Measurements from ENCODE around the gene NEGR1. TPM values are rescaled to one million over a fixed set of nuclear protein-coding genes. Genes with fewer than 3 reads are reported as not detected.

Gene NEGR1
- total and polyA plus RNA-seq, 2 donors (not counting 3 experiments of a cell fraction or from before 2014, with no cell fraction given), result 6.8 to 21.8 TPM

GRCh38 chr1:71638081-71638766 lies 644.1 kb downstream of the NEGR1 start:
- CTCF ChIA-PET, result no interaction called here
- DNase-seq (ENCODE audit: low read depth, low spot score), result no peak
- no peak overlapping the region for H3K9ac ChIP-seq (replicated peaks; ENCODE audit: extremely low read depth, insufficient read depth, low read length)
- intact Hi-C loops (cut with micrococcal nuclease), result no loop called here
- no peak overlapping the region for H3K27ac ChIP-seq (ENCODE audit: insufficient read depth, low read depth, low read length)
- no peak overlapping the region for H3K4me3 ChIP-seq (replicated peaks in 1 of 3; ENCODE audit: insufficient read depth in 1 of 3, low read depth in 1 of 3, low read length in 3 of 3)
- H3K36me3 ChIP-seq (ENCODE audit: control insufficient read depth in 2 of 2, extremely low read depth in 1 of 2, insufficient read depth in 2 of 2, low read length in 2 of 2), result no peaks in the 10 kb centered on the region
- no peak overlapping the region for H3K4me2 ChIP-seq (ENCODE audit: insufficient read depth, low read length)
- no peaks in the 10 kb centered on the region for H4K20me1 ChIP-seq (replicated peaks; ENCODE audit: control insufficient read depth, extremely low read depth, insufficient read depth, low read length)
- no peaks in the 10 kb centered on the region for H3K27me3 ChIP-seq (ENCODE audit: control insufficient read depth in 2 of 2, insufficient read depth in 2 of 2, low read length in 2 of 2)
- no TSS peak for BruUV-seq (replicated peaks)
- H3K79me2 ChIP-seq (ENCODE audit: control insufficient read depth, insufficient read depth, low read length), result no peaks in the 10 kb centered on the region
- POLR2A ChIA-PET, result no interaction called here
- H3K4me1 ChIP-seq (ENCODE audit: control insufficient read depth, extremely low read depth, insufficient read depth, low read length), result no peaks in the 10 kb centered on the region
- no peak for FAIRE-seq
- TF ChIP-seq FOS (IDR thresholded peaks at IDR 0.05; ENCODE audit: borderline replicate concordance, insufficient read depth, low read length) (no peak), GATA2 (IDR thresholded peaks at IDR 0.05; ENCODE audit: insufficient read depth, insufficient read length, low read depth, low read length) (no peak)
- no peak overlapping the region for H2AFZ ChIP-seq (ENCODE audit: low read depth, low read length)
- no peaks in the 10 kb centered on the region for H3K9me3 ChIP-seq (replicated peaks; ENCODE audit: control insufficient read depth, insufficient read depth, low read length)
- no peaks in the 10 kb centered on the region for H3K9me1 ChIP-seq (replicated peaks; ENCODE audit: control insufficient read depth, extremely low read depth, insufficient read depth, low read length)
- dilution Hi-C loops (cut with MboI; ENCODE audit: extremely low pct_ligation_motif_present, low sequenced_read_pairs), result no loop called here

- no peak for FAIRE-seq
- CTCF ChIA-PET, result no interaction called here
- no TSS peak for BruUV-seq (replicated peaks)
These were observed 646.8 kb downstream of the NEGR1 start for GRCh38 chr1:71635568-71635967.

More at GRCh38 chr1:71635568-71635967, 646.8 kb downstream of the NEGR1 start:
- DNase-seq (ENCODE audit: low read depth, low spot score), result no peak
- Histone ChIP-seq H3K9ac (replicated peaks; ENCODE audit: extremely low read depth, insufficient read depth, low read length) (no peak overlapping the region), H3K4me1 (ENCODE audit: control insufficient read depth, extremely low read depth, insufficient read depth, low read length) (no peaks in the 10 kb centered on the region), H3K79me2 (ENCODE audit: control insufficient read depth, insufficient read depth, low read length) (no peaks in the 10 kb centered on the region), H3K4me3 (replicated peaks in 1 of 3; ENCODE audit: insufficient read depth in 1 of 3, low read depth in 1 of 3, low read length in 3 of 3) (no peak overlapping the region), H4K20me1 (replicated peaks; ENCODE audit: control insufficient read depth, extremely low read depth, insufficient read depth, low read length) (no peaks in the 10 kb centered on the region), H3K9me1 (replicated peaks; ENCODE audit: control insufficient read depth, extremely low read depth, insufficient read depth, low read length) (no peaks in the 10 kb centered on the region), H3K4me2 (ENCODE audit: insufficient read depth, low read length) (no peak overlapping the region), H2AFZ (ENCODE audit: low read depth, low read length) (no peak overlapping the region), H3K36me3 (ENCODE audit: control insufficient read depth in 2 of 2, extremely low read depth in 1 of 2, insufficient read depth in 2 of 2, low read length in 2 of 2) (no peaks in the 10 kb centered on the region), H3K9me3 (replicated peaks; ENCODE audit: control insufficient read depth, insufficient read depth, low read length) (no peaks in the 10 kb centered on the region), H3K27me3 (ENCODE audit: control insufficient read depth in 2 of 2, insufficient read depth in 2 of 2, low read length in 2 of 2) (no peaks in the 10 kb centered on the region), H3K27ac (ENCODE audit: insufficient read depth, low read depth, low read length) (no peak overlapping the region)
- dilution Hi-C loops (cut with MboI; ENCODE audit: extremely low pct_ligation_motif_present, low sequenced_read_pairs), result no loop called here
- TF ChIP-seq POLR2A (IDR thresholded peaks at IDR 0.05; ENCODE audit: low read depth, low read length) (no peak), MYC (IDR thresholded peaks at IDR 0.05; ENCODE audit: low read depth, low read length) (no peak), GATA2 (IDR thresholded peaks at IDR 0.05; ENCODE audit: insufficient read depth, insufficient read length, low read depth, low read length) (no peak), EZH2 (IDR thresholded peaks at IDR 0.05; ENCODE audit: borderline replicate concordance, low read depth, low read length, severe bottlenecking) (no peak), CTCF (IDR thresholded peaks at IDR 0.05; ENCODE audit: extremely low read depth in 1 of 2, insufficient read depth in 1 of 2, low read depth in 1 of 2, low read length in 2 of 2) (no peak)
- intact Hi-C loops (cut with micrococcal nuclease), result no loop called here
- POLR2A ChIA-PET, result no interaction called here
